ENCODE measurements around the gene CFAP57. TPM values are rescaled to one million over a fixed set of nuclear protein-coding genes. Genes with fewer than 3 reads are reported as not detected.

The CFAP57 gene
- total and polyA plus RNA-seq, 9 of the 15 experiments (the other 6 are each of a cell fraction or from before 2014, with no cell fraction given), result 0.04 to 0.22 (median 0.07) TPM; not detected in 3

DNA sequence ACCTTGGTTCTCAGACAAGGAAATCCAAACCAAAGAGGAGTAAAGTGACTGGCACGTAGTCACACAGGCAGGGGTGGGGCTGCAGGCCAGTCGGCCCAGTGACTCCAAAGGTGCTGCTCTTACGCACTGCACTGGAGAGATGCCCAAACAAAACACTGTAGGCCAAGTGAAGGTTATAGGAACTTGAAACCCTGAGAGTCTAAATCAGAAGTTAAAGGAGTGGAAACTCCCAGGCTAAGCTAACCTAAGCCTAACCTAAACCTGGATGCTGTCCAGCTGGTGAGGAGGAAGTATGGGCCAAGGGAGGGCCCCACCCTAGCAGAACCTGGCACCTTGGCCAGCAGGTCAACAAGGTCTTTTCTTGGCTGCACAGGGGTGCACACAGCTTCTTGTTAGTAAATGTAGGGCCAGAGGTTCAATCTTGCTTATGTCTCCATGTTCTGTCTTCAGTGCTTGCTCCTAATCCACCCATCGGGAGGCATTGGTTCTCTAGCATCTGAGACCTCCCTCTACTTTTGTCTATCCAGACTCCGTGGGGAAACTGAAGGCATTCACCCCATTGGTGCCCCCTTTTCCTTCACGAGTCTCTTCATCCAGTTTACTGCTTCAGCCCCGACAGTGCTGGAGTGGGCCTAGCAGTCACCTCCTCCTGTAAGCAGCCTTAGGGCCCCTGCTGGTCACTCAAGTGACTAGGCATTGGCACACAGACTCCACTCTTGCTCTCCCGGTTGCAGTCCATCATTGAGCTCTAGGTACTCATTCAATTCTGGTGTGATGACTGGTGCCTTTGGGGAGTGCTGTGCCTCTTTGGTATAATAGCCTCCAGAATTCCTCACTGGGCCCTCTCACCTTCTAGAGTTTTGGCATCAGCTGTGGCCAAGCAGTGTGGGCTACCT, 84.8 kb downstream of the CFAP57 start:
- Histone ChIP-seq H3K9me3 (replicated peaks; ENCODE audit: control insufficient read depth, insufficient read depth, low read depth, low read length) (peaks cover 2% of the 10 kb centered on the region; the same call in 1 of the 2 replicates), H3K9ac (ENCODE audit: insufficient read depth in 1 of 2, low read depth in 2 of 2, low read length in 2 of 2) (no peak overlapping the region), H3K9me1 (ENCODE audit: control insufficient read depth, insufficient read depth, low read length) (no peaks in the 10 kb centered on the region), H3K4me3 (no peak overlapping the region), H3K27ac (ENCODE audit: extremely low read depth, low read depth, low read length) (no peak overlapping the region), H3K4me1 (replicated peaks in 1 of 2; ENCODE audit: control insufficient read depth in 2 of 2, insufficient read depth in 2 of 2, low read length in 2 of 2) (no peaks in the 10 kb centered on the region), H3K4me2 (ENCODE audit: insufficient read depth, low read length) (no peak overlapping the region), H3K79me2 (ENCODE audit: control insufficient read depth, insufficient read depth, low read length) (no peaks in the 10 kb centered on the region), H3K36me3 (ENCODE audit: control insufficient read depth, insufficient read depth, low read length) (no peaks in the 10 kb centered on the region), H2AFZ (ENCODE audit: low read depth, low read length) (no peak overlapping the region), H3K27me3 (ENCODE audit: control insufficient read depth in 2 of 2, insufficient read depth in 2 of 2, low read length in 2 of 2) (peaks cover 6 to 46% of the 10 kb centered on the region in 2 experiments; a peak in 3 of 5 replicates), H4K20me1 (replicated peaks; ENCODE audit: control insufficient read depth, insufficient read depth, low read length) (no peaks in the 10 kb centered on the region)
- FAIRE-seq (no peak), DNase-seq (ENCODE audit: extremely low read depth in 1 of 4, low spot score in 3 of 4) (no peak), ATAC-seq (no peak)
- intact Hi-C loops (cut with micrococcal nuclease) (no loop called here), in situ Hi-C loops (cut with MboI) (no loop called here)
- WGBS (ENCODE audit: insufficient coverage, low coverage, missing lambda C conversion rate), result 2% methylated on average over 8 of the region's 8 CpGs
- POLR2A ChIA-PET, result interaction anchor here (1.1 kb wide), 1 partner anchor 13 kb away, joined by 3 read pairs; no protein-coding TSS in a partner anchor
- CTCF ChIA-PET (ENCODE audit: low intra/inter-chr PET ratio), result no interaction called here
- no TSS peak for BruUV-seq (replicated peaks)
- TF ChIP-seq, protein P1, sequence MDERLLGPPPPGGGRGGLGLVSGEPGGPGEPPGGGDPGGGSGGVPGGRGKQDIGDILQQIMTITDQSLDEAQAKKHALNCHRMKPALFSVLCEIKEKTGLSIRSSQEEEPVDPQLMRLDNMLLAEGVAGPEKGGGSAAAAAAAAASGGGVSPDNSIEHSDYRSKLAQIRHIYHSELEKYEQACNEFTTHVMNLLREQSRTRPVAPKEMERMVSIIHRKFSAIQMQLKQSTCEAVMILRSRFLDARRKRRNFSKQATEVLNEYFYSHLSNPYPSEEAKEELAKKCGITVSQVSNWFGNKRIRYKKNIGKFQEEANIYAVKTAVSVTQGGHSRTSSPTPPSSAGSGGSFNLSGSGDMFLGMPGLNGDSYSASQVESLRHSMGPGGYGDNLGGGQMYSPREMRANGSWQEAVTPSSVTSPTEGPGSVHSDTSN (CRISPR knock-in tag; IDR thresholded peaks at IDR 0.05; ENCODE audit: low read depth), result no peak
- TF ChIP-seq, protein P1 (tag; conservative IDR thresholded peaks at IDR 0.05; ENCODE audit: low read depth), result no peak
- no peak for TF ChIP-seq TCF7L2 (IDR thresholded peaks at IDR 0.05; ENCODE audit: low read depth, low read length)
- TF ChIP-seq FOSL1 (tag; conservative IDR thresholded peaks at IDR 0.05), result no peak
- no peak for TF ChIP-seq HOMEZ (CRISPR knock-in tag; IDR thresholded peaks at IDR 0.05)
- TF ChIP-seq SMARCA5 (IDR thresholded peaks at IDR 0.05), result no peak
- TF ChIP-seq ZSCAN32 (CRISPR knock-in tag; IDR thresholded peaks at IDR 0.05), result no peak
- TF ChIP-seq ZNF140 (CRISPR knock-in tag; IDR thresholded peaks at IDR 0.05), result no peak
- no peak for TF ChIP-seq MCM5 (IDR thresholded peaks at IDR 0.05; ENCODE audit: low read depth)
- TF ChIP-seq PCBP2 (IDR thresholded peaks at IDR 0.05; ENCODE audit: low read depth, low read length, poor library complexity, severe bottlenecking), result no peak
- TF ChIP-seq SMARCE1 (IDR thresholded peaks at IDR 0.05), result no peak
- no peak for TF ChIP-seq ZNF212 (CRISPR knock-in tag; IDR thresholded peaks at IDR 0.05)
- TF ChIP-seq RCOR1 (IDR thresholded peaks at IDR 0.05; ENCODE audit: borderline replicate concordance in 1 of 2, low read depth in 2 of 2, low read length in 2 of 2), result no peak
- TF ChIP-seq MTF1 (CRISPR knock-in tag; IDR thresholded peaks at IDR 0.05; ENCODE audit: borderline replicate concordance), result no peak
- TF ChIP-seq PPARD (CRISPR knock-in tag; IDR thresholded peaks at IDR 0.05), result no peak
- TF ChIP-seq GATAD2B (IDR thresholded peaks at IDR 0.05; ENCODE audit: borderline replicate concordance), result no peak

Data from K562 (cell line).